ENCODE results near the gene BACH2.

GRCh38 chr6:90183587-90184333, 112.9 kb downstream of the BACH2 start:
- TF ChIP-seq NFIC (IDR thresholded peaks at IDR 0.05; ENCODE audit: low read depth, low read length) (no peak), TCF7 (IDR thresholded peaks at IDR 0.05; ENCODE audit: borderline replicate concordance) (no peak), HDAC6 (IDR thresholded peaks at IDR 0.05; ENCODE audit: unreplicated experiment) (no peak), CTCF (IDR thresholded peaks at IDR 0.05 in 2 of 3, conservative IDR thresholded peaks at IDR 0.05 in 1 of 3; ENCODE audit: control insufficient read depth in 2 of 3, extremely low read depth in 1 of 3, insufficient read depth in 1 of 3, low read depth in 3 of 3, low read length in 3 of 3) (no peak), HDAC2 (IDR thresholded peaks at IDR 0.05) (no peak), ASH2L (IDR thresholded peaks at IDR 0.05; ENCODE audit: borderline replicate concordance, low read depth) (no peak), POU2F2 (IDR thresholded peaks at IDR 0.05; ENCODE audit: borderline replicate concordance, low read depth, low read length) (no peak), FOXK2 (IDR thresholded peaks at IDR 0.05) (no peak), MTA3 (IDR thresholded peaks at IDR 0.05; ENCODE audit: borderline replicate concordance, low read length) (no peak), PRDM15 (CRISPR knock-in tag; IDR thresholded peaks at IDR 0.05) (no peak), CBX5 (IDR thresholded peaks at IDR 0.05; ENCODE audit: low read depth) (no peak), KAT2A (conservative IDR thresholded peaks at IDR 0.05; ENCODE audit: control insufficient read depth, low read depth, low read length) (no peak), EGR1 (IDR thresholded peaks at IDR 0.05; ENCODE audit: borderline replicate concordance in 1 of 2, low read depth in 2 of 2, low read length in 2 of 2) (no peak), POLR2A (IDR thresholded peaks at IDR 0.05; ENCODE audit: low read depth, low read length) (no peak)
